MM.1S (cell line): ENCODE measurements around the gene SLC25A39.

Experiments used
- CTCF ChIP-seq: fragments of 300-600 bp; sonication (generic); IDR thresholded peaks from 2 replicates; pipeline ENCODE4 v1.5.1; 2016; ENCODE audit warnings: antibody characterized with exemption, low read length, mixed read lengths
- EZH2 ChIP-seq: fragments of 300-600 bp; sonication (generic); optimal IDR thresholded peaks from 2 replicates; pipeline ENCODE3; 2017; ENCODE audit warnings: low read depth, mild to moderate bottlenecking, antibody characterized with exemption, low read length, mixed read lengths
- EZH2phosphoT487 ChIP-seq: fragments of 300-600 bp; sonication (generic); IDR thresholded peaks from 2 replicates; pipeline ENCODE4 v1.6.1; 2018; ENCODE audit warnings: antibody characterized with exemption, low read length

DNA sequence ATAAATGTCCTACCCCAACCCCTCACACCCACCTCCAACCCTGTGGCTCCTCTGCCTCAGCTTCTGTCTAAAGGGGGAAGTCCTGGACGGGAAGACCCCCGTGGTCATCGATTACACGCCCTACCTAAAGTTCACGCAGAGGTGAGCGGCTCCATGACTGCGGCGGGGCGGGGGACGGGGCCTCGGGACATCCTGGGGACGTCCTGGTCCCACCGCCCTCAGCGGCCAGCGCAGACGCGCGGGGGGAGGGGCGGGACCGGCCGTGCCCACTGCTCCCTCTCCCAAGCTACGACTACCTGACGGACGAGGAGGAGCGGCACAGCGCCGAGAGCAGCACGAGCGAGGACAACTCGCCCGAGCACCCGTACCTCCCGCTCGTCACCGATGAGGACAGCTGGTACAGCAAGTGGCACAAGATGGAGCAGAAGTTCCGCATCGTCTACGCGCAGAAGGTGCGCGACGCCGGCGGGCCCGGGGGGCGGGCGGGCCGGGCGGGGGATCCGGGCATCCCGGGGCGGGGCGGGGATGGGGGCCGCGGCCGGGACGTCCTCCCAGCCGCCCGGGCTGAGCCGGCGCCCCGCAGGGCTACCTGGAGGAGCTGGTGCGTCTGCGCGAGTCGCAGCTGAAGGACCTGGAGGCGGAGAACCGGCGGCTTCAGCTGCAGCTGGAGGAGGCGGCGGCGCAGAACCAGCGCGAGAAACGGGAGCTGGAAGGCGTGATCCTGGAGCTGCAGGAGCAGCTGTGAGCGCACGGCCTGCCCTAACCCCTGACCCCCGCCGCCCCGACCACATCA is 9.6 kb downstream of the SLC25A39 start:
- TF ChIP-seq CTCF (no peak), EZH2phosphoT487 (no peak), EZH2 (no peak)
